Rectal smooth muscle tissue (tissue), 1 donor: ENCODE measurements around the gene SART3.
"Not testable (repeated sequence)": the region's sequence is repeated elsewhere in the genome, so short reads cannot be mapped to it uniquely, and the experiment has no call there.

Experiments
- H3K27ac ChIP-seq: one replicate; pipeline ENCODE4 v1.7.0; 2013; ENCODE audit warnings: low read depth, low read length, inconsistent platforms
- H3K27me3 ChIP-seq: one replicate; pipeline ENCODE4 v1.7.0; 2013; ENCODE audit warnings: low read length; ENCODE audit not compliant: control insufficient read depth, insufficient read depth
- H3K36me3 ChIP-seq: one replicate; pipeline ENCODE4 v1.7.0; 2013; ENCODE audit warnings: low read length; ENCODE audit not compliant: control insufficient read depth, insufficient read depth
- H3K4me1 ChIP-seq: one replicate; pipeline ENCODE4 v1.7.0; 2013; ENCODE audit warnings: low read length; ENCODE audit not compliant: control insufficient read depth, insufficient read depth
- H3K4me3 ChIP-seq: one replicate; pipeline ENCODE4 v1.7.0; 2013; ENCODE audit warnings: low read length
- H3K9ac ChIP-seq: one replicate; pipeline ENCODE4 v1.7.0; 2013; ENCODE audit warnings: low read length

Gene SART3

DNA sequence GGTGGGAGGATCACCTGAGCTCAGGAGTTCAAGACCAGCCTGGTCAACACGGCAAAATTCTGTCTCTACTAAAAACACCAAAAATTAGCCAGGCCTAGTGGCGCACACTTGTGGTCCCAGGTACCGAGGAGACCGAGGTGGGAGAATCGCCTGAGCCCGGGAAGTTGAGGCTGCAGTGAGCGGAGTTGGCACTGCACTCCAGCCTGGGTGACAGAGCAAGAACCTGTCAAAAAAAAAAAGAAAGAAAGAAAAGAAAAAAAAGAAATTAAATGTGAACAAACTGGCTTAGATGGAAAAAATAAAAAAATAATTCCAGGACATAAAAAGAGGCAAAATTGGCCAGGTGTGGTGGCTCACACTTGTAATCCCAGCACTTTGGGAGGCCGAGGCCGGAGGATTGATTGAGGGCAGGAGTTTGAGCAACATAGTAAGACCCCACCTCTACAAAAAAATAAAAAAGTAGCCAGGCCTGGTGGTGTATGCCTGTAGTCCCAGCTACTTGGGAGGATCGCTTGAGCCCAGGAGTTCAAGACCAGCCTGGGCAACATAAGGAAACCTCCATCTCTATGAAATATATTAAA, 33.4 kb upstream of the SART3 start:
- no peak overlapping the region for H3K9ac ChIP-seq
- H3K4me3 ChIP-seq = no peak overlapping the region
- no peak overlapping the region for H3K27ac ChIP-seq
- H3K27me3 ChIP-seq = no peaks in the 10 kb centered on the region
- H3K4me1 ChIP-seq = no peaks in the 10 kb centered on the region
- no peaks in the 10 kb centered on the region for H3K36me3 ChIP-seq

DNA sequence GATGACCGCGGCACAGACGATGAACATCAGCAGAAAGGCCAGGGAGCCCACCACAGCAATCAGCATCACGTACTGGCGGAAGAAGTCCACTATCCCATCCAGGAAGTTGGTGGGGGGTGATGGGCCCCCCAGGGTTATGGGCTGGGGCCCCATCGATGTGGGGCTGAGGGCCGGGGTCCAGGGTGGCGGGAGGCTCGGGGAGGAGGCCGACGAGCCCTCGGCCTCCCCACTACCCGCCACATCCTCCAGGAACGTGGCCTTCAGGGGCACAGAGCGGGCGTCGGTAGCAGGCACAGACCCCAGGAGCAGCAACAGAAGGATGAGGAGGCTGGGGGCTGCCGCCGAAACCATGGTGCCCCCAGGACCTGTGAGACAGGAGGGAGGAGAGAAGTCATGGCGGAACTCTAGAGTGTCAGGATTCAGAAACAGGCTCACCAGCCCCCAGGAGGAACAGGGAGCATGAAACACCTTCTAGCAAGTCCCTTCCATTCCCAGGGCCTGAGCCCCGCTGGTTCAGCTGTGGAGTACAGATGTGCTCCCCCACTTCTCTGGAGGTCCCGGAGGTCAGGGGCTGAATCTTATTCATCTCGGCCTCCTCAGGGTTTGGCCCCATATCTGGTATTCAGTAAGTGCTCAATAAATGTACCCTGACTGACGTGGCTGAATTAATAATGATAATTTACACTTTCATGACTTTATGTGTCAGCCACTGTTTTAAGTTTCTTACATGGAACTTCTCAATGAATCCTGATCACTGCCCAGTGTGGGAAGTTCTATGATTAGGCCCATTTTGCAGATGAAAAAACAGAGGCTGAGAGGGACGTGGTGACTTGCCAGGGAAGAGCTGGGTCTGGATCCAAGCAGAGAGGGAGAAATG, 31.3 kb upstream of the SART3 start:
- Histone ChIP-seq H3K27me3 (no peaks in the 10 kb centered on the region), H3K4me3 (no peak overlapping the region), H3K9ac (no peak overlapping the region), H3K27ac (no peak overlapping the region), H3K36me3 (no peaks in the 10 kb centered on the region), H3K4me1 (no peaks in the 10 kb centered on the region)

DNA sequence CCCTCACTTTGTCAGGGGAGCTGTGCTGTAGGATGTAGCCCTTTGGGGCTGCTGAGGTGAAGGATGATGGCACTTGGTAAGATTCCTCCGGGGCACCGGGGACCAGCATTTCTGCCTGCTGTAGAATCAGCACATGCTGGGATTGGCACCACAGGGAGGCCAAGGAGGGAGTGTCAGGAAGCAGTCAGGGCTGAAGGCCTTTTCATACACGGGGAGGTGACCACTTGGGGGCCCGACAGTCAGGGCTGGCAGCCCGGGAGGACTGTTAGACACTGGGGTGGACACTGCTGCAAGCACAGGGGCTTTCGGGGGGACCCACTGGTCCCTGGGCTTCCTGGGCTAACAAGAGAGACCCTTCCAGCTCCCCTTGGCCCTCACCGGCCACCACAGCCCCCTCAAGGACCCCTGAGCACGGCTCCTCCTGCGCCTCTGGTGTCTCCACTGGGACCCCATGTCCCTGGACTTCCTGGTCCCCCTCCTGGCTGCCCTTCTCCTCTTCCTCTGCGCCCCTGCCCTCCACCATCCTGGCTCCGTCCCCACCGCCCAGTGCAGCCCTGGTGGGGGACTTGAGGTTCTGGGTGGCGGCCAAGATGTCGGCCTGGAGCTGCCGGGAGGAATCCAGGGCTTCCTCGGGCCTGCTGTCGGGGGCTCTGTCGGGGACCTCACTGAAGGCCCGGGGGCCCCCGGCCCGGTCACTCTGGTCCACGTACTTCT, 30.5 kb upstream of the SART3 start:
- no peak overlapping the region for H3K4me3 ChIP-seq
- H3K27me3 ChIP-seq = no peaks in the 10 kb centered on the region
- no peaks in the 10 kb centered on the region for H3K4me1 ChIP-seq
- no peaks in the 10 kb centered on the region for H3K36me3 ChIP-seq
- no peak overlapping the region for H3K9ac ChIP-seq
- no peak overlapping the region for H3K27ac ChIP-seq

DNA sequence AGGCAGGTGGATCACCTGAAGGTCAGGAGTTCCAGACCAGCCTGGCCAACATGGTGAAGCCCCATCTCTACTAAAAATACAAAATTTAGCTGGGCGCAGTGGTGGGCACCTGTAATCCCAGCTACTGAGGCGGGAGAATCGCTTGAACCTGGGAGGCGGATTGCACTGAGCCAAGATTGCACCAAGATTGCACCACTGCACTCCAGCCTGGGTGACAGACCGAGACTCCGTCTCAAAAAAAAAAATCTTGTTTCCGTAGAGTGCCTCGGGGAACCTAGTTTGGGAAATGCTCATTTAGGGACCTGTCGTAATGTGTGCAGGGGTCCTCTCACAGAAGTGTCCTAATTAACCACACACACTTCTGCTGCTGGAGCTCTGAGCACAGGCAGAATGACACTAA, 29.5 kb upstream of the SART3 start:
- H3K9ac ChIP-seq = not testable (repeated sequence)

DNA sequence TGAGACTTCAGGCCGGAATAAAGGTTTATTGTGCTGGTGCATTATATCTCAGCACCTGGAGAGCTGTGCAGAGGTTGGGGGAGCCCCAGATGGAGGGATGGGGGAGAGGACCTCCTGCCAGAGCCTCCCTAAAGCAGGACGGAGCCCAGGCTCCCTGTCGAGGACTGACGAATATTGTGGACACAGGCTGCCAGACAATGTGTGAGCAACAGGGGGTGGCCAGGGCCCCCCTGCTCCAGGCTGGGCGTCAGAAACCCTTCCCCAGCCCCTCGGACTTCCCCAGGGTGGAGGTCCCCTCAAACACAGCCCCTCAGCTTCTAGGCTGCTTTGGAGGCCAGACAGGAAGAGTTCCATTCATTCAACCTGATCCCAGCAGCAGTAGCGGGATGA, 28.9 kb upstream of the SART3 start:
- H3K27ac ChIP-seq = no peak overlapping the region

More for the DNA sequence above, 29.5 kb upstream of the SART3 start:
- not testable (repeated sequence) for H3K27me3 ChIP-seq, H3K4me3 ChIP-seq, H3K36me3 ChIP-seq, H3K27ac ChIP-seq, H3K4me1 ChIP-seq

DNA sequence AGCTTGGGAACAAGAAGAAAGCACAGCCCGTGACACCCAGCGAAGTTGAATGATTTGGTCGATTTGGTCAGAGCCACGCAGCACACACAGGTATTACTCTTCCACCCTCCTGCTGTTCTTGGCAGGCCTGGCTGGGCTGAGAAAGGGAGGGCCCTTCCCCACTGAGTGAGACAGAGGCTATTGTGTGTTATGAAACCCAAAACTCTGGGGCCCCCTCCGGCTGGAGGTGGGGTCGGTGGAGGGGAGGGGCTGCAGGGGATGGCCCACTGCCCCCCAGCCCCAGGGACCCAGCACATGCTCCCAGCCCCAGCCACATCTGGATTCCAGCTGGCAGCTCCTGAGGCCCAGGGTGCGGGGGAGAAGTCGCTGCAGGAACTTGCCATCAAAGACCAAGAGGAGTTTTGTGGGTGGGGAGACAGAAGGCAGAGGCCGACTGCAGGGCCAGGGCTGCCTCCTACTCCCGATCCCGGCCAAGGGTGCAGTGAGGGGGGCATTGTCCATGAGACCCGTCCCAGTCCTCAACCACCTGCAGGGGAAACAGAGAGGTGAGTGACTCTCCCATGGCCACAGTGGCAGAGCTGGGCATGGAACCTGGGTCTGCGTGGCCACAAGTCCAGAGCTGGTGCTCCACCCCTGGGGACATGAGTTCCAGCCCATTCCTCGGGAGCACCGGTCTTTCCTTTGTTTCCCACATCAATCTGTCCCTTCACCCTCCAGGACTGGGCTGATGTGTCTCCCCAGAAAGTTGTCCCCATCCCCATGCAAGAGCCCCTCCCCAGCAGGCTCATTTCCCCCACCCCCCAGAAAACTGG, 28.3 kb upstream of the SART3 start:
- Histone ChIP-seq H3K9ac (no peak overlapping the region), H3K4me1 (no peaks in the 10 kb centered on the region), H3K27ac (no peak overlapping the region), H3K4me3 (no peak overlapping the region), H3K36me3 (no peaks in the 10 kb centered on the region), H3K27me3 (no peaks in the 10 kb centered on the region)

More for the DNA sequence above, 28.9 kb upstream of the SART3 start:
- Histone ChIP-seq H3K36me3 (no peaks in the 10 kb centered on the region), H3K4me3 (no peak overlapping the region), H3K9ac (no peak overlapping the region), H3K4me1 (no peaks in the 10 kb centered on the region), H3K27me3 (no peaks in the 10 kb centered on the region)

DNA sequence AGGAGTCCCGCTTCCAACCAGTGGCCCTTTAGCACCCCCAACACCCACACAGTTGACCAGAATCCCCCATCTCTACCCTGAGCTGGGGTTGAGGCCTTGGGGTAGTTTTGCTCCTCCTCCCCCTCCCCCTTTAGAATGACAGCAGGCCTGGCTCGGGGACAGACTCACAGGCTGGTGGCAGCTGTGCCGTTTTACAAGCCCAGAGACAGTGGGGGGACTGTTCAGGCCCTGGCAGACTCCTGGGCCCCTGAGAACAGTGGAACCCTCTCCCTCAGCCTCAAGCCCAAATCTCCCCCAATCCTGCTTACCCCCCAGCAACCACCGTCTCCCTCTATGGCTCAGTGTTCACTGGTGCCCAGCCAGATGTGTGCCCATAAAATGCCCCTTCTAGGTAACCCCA, 26.9 kb upstream of the SART3 start:
- no peak overlapping the region for H3K9ac ChIP-seq
- H3K27me3 ChIP-seq = no peaks in the 10 kb centered on the region
- no peaks in the 10 kb centered on the region for H3K4me1 ChIP-seq
- no peaks in the 10 kb centered on the region for H3K36me3 ChIP-seq
- no peak overlapping the region for H3K4me3 ChIP-seq
- H3K27ac ChIP-seq = no peak overlapping the region

DNA sequence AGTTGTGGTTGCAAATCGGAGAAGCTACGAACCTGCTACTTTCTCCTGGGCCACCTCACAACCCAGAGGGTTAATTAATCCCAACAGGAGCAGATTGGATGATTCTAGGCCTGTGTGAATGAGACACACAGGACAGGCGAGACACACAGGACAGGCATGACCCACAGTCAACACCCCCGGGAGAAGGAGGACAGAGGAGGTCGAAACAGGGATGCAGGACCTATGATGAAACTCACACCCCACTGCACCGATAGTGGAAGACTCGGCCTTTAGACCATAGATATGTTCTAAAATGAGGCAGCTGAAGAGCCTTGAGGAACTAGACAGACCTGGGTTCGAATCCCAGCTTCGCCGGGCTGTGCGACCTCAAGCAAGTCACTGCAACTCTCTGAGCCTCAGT, 25.3 kb upstream of the SART3 start:
- Histone ChIP-seq H3K4me3 (no peak overlapping the region), H3K36me3 (no peaks in the 10 kb centered on the region), H3K9ac (no peak overlapping the region), H3K27me3 (no peaks in the 10 kb centered on the region), H3K27ac (no peak overlapping the region), H3K4me1 (no peaks in the 10 kb centered on the region)

DNA sequence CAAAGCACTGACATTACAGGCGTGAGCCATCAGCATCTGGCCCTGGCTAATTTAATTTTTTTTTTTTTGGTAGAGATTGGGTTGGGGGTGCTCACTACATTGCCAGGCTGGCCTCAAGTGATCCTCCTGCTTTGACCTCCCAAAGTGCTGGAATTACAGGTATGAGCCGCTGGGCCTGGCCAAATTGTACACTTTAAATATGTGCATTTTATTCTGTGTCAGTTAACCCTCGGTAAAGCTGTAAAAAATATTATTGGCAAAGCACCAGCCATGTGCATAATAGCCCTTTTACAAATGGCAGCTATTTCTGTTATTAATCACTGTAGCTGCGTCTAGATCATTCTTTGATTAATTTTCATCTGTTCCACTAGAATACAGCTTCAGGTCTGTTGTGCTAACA, 24.9 kb upstream of the SART3 start:
- Histone ChIP-seq H3K4me1 (no peaks in the 10 kb centered on the region), H3K27me3 (no peaks in the 10 kb centered on the region), H3K36me3 (no peaks in the 10 kb centered on the region), H3K27ac (no peak overlapping the region), H3K9ac (no peak overlapping the region), H3K4me3 (no peak overlapping the region)

DNA sequence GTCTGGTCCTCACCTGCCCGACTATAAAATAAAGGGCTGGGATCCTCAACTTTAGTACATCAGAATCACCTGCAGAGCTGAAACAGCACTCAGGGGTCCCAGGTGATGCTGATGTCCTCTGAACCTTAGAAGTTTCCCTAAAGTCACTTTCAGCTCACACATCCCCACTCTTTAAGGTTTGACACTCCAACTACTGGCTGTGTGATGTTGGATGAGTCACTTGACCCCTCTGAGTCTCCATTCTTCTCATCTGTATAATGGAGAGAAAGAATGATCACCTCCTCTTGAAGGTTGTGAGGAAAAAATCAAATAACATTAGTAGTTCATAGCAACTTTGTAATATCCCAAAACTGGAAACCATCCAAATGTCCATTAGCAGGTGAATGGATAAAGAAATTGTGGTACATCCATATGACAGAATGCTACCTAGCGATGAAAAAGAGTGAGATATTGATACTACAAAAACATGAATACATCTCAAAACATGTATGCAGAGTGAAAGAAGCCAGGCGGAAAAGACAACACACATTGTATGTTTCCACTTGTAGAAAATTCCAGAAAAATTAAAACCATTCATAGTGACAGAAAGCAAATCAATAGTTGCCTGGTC, 23.6 kb upstream of the SART3 start:
- no peaks in the 10 kb centered on the region for H3K4me1 ChIP-seq
- H3K27me3 ChIP-seq = no peaks in the 10 kb centered on the region
- H3K27ac ChIP-seq = no peak overlapping the region
- H3K4me3 ChIP-seq = no peak overlapping the region
- no peaks in the 10 kb centered on the region for H3K36me3 ChIP-seq
- no peak overlapping the region for H3K9ac ChIP-seq

DNA sequence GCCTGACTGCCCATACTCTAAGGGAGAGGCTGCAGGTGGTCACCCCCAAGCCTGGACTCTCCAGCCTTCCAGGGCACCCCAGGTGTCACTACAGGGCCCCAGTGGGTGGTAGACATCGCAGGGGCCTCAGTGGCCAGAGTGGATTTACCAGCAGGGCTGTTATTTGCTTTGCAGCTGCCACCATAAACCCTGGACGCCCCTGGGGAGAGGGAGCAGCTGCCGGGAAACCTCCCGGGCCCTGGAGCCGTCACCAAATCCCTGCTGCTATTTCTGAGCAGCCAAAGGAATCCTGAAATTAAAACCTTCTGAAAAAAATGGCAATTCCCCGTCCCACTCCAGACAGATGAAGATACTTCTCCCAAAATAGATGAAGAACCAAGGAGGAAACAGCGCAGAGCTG, 23.0 kb upstream of the SART3 start:
- no peaks in the 10 kb centered on the region for H3K4me1 ChIP-seq
- H3K4me3 ChIP-seq = no peak overlapping the region
- no peak overlapping the region for H3K27ac ChIP-seq
- no peaks in the 10 kb centered on the region for H3K36me3 ChIP-seq
- no peaks in the 10 kb centered on the region for H3K27me3 ChIP-seq
- no peak overlapping the region for H3K9ac ChIP-seq
